Calu3 (cell line): ENCODE results near the gene TRMT44. TPM values are rescaled to one million over a fixed set of nuclear protein-coding genes. Genes with fewer than 3 reads are reported as not detected.

Experiments
- BruUV-seq: library from RNA; stranded (reverse); fragments of 400-500 nt; replicated peaks from 2 replicates; lab custom pipeline; 2021; lab: Mats Ljungman, UMichigan
- CTCF ChIA-PET: fragments of 300-600 bp; sonication (Branson Sonifier 250); formaldehyde crosslinking; loops from one replicate; lab custom pipeline; 2022; ENCODE audit warnings: antibody characterized with exemption; lab: Charles Lee
- DNase-seq: peaks from one replicate; pipeline ENCODE4 v3.0.0; 2022
- H3K27ac Mint-ChIP-seq: one replicate; pipeline ENCODE4 v1.8.0; 2022; ENCODE audit warnings: mixed read lengths; ENCODE audit not compliant: unreplicated experiment
- H3K27me3 Mint-ChIP-seq: one replicate; pipeline ENCODE4 v1.8.0; 2022; ENCODE audit warnings: mixed read lengths; ENCODE audit not compliant: unreplicated experiment
- H3K36me3 Mint-ChIP-seq: one replicate; pipeline ENCODE4 v1.8.0; 2022; ENCODE audit warnings: mild to moderate bottlenecking, moderate library complexity, mixed read lengths; ENCODE audit not compliant: insufficient read depth, unreplicated experiment
- H3K4me1 Mint-ChIP-seq: one replicate; pipeline ENCODE4 v1.8.0; 2022; ENCODE audit warnings: mild to moderate bottlenecking, low read depth, mixed read lengths; ENCODE audit not compliant: unreplicated experiment
- H3K4me3 Mint-ChIP-seq: one replicate; pipeline ENCODE4 v1.8.0; 2022; ENCODE audit warnings: mild to moderate bottlenecking, low read depth, moderate library complexity, mixed read lengths; ENCODE audit not compliant: unreplicated experiment
- H3K9me3 Mint-ChIP-seq: one replicate; pipeline ENCODE4 v1.8.0; 2022; ENCODE audit warnings: low read depth, mixed read lengths; ENCODE audit not compliant: unreplicated experiment
- CTCF ChIP-seq: fragments of 200-600 bp; IDR thresholded peaks from one replicate; pipeline ENCODE4 v1.8.0; 2022; ENCODE audit warnings: antibody characterized with exemption; ENCODE audit not compliant: unreplicated experiment
- intact Hi-C: fragments of 100-400 bp; cut with micrococcal nuclease; formaldehyde crosslinking; loops from one replicate; pipeline ENCODE4 v1.10.0; 2022; ENCODE audit not compliant: unreplicated experiment
- total RNA-seq: library from RNA; stranded (reverse); gene quantifications from 2 replicates; pipeline ENCODE4 v1.2.3, GENCODE V29; 2022

Gene TRMT44
- total RNA-seq, 1 experiment from 2014 or later, result 21.5 TPM

GRCh38 chr4:8501781-8502180 is 61.2 kb downstream of the TRMT44 start:
- peaks cover 20% of the 10 kb centered on the region for H3K27me3 Mint-ChIP-seq
- H3K4me1 Mint-ChIP-seq, result peaks cover 14% of the 10 kb centered on the region
- BruUV-seq, result no TSS peak
- DNase-seq, result no peak
- no peak overlapping the region for H3K27ac Mint-ChIP-seq
- intact Hi-C loops, result no loop called here
- CTCF ChIA-PET, result no interaction called here
- no peaks in the 10 kb centered on the region for H3K36me3 Mint-ChIP-seq
- H3K9me3 Mint-ChIP-seq, result no peaks in the 10 kb centered on the region
- no peak for TF ChIP-seq CTCF
- H3K4me3 Mint-ChIP-seq, result no peak overlapping the region

- BruUV-seq, result no TSS peak
- no peak overlapping the region for H3K4me3 Mint-ChIP-seq
- H3K9me3 Mint-ChIP-seq, result no peaks in the 10 kb centered on the region
- no peaks in the 10 kb centered on the region for H3K36me3 Mint-ChIP-seq
- H3K27ac Mint-ChIP-seq, result no peak overlapping the region
- peaks cover 14% of the 10 kb centered on the region for H3K4me1 Mint-ChIP-seq
- CTCF ChIA-PET, result no interaction called here
- intact Hi-C loops, result no loop called here
- no peak for TF ChIP-seq CTCF
- DNase-seq, result no peak
- H3K27me3 Mint-ChIP-seq, result peaks cover 20% of the 10 kb centered on the region
Measured at GRCh38 chr4:8502371-8502770, 61.8 kb downstream of the TRMT44 start.

- CTCF ChIA-PET, result interaction anchor here (1.0 kb wide), 1 partner anchor 12 kb away, joined by 6 read pairs; no protein-coding TSS in a partner anchor
- H3K9me3 Mint-ChIP-seq, result no peaks in the 10 kb centered on the region
- H3K36me3 Mint-ChIP-seq, result no peaks in the 10 kb centered on the region
Measured at GRCh38 chr4:8502836-8503585, 62.4 kb downstream of the TRMT44 start.

GRCh38 chr4:8503801-8504200 is 63.2 kb downstream of the TRMT44 start:
- CTCF ChIA-PET, result interaction anchor here (1.0 kb wide), 1 partner anchor 13 kb away, joined by 6 read pairs; no protein-coding TSS in a partner anchor

More at GRCh38 chr4:8502836-8503585, 62.4 kb downstream of the TRMT44 start:
- intact Hi-C loops, result no loop called here
- Mint-ChIP-seq H3K4me3 (no peak overlapping the region), H3K4me1 (peaks cover 14% of the 10 kb centered on the region), H3K27ac (no peak overlapping the region), H3K27me3 (peaks cover 20% of the 10 kb centered on the region)
- BruUV-seq, result no TSS peak
- DNase-seq, result no peak
- TF ChIP-seq CTCF, result no peak

More at GRCh38 chr4:8503801-8504200, 63.2 kb downstream of the TRMT44 start:
- intact Hi-C loops, result no loop called here
- Mint-ChIP-seq H3K4me1 (peaks cover 14% of the 10 kb centered on the region), H3K36me3 (no peaks in the 10 kb centered on the region), H3K9me3 (no peaks in the 10 kb centered on the region), H3K27ac (no peak overlapping the region), H3K27me3 (peaks cover 20% of the 10 kb centered on the region), H3K4me3 (peak overlapping the region; percentile 46)
- no TSS peak for BruUV-seq
- DNase-seq, result no peak
- TF ChIP-seq CTCF, result no peak
